ENCODE results near the gene NOP10. TPM values are rescaled to one million over a fixed set of nuclear protein-coding genes. Genes with fewer than 3 reads are reported as not detected.
A peak's percentile ranks its signal among the peaks of the same experiment; 100 is the strongest.

Gene NOP10
- total and polyA plus RNA-seq, 2 of the 13 experiments (the other 11 are each of a cell fraction or from before 2014, with no cell fraction given): 239 to 369 TPM

DNA sequence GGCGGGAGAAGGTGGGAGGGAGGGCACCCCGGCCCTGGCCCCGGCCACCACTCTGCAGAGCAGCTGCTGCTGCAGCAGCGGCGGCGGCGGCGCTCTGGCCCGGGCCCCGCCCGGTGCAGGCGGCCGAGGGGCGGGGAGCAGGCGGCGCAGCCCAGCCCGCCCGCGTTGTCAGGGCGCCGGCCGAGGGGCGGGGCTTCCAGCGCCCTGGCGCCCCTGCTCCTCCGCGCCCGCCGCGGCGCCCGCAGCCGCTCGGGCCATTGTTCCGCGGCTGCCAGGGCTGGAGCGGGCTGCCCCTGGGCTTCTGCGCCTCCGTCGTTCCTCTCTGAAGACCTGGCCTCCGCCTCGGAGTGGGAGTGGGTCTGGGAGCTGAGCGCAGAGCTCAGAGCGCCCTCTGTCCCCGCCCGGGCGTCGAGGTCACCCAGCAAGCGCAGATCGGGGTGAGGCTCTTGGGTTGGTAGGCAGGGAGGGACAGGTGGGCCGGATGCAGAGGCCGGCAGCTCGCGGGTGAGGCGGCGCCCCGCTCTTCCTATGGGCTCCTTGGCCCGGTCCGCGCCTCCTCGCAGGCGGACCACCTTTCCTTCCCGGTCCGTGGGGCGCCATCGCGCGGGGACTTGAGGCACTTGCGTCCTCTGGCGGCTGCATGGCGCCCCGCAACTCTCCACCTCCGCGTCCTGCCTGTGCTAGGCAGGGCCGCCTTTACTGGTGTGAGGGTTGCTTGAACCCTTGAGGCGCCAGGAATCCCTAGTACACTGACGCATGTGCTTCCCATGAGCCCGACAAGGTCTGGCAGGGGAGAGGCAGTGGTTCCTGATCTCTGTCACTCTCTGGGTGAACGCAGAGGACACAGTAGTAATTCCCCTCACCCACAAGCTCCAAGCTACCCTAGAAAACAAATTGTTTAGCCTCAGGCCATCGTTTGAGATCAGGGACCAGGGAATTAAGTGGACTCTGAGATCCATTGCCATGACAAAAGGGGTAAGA lies 24.5 kb upstream of the NOP10 start, which contains the start of gene LPCAT4 (continued):
- TF ChIP-seq ZNF589 (CRISPR knock-in tag; conservative IDR thresholded peaks at IDR 0.05): peak; percentile 86; the same call in 1 of the 2 replicates
- no peak for TF ChIP-seq PHB2 (IDR thresholded peaks at IDR 0.05; ENCODE audit: partially characterized antibody)
- TF ChIP-seq ZNF335 (CRISPR knock-in tag; IDR thresholded peaks at IDR 0.05): peak; percentile 35; the same call in 1 of the 2 replicates
- TF ChIP-seq, protein P1, sequence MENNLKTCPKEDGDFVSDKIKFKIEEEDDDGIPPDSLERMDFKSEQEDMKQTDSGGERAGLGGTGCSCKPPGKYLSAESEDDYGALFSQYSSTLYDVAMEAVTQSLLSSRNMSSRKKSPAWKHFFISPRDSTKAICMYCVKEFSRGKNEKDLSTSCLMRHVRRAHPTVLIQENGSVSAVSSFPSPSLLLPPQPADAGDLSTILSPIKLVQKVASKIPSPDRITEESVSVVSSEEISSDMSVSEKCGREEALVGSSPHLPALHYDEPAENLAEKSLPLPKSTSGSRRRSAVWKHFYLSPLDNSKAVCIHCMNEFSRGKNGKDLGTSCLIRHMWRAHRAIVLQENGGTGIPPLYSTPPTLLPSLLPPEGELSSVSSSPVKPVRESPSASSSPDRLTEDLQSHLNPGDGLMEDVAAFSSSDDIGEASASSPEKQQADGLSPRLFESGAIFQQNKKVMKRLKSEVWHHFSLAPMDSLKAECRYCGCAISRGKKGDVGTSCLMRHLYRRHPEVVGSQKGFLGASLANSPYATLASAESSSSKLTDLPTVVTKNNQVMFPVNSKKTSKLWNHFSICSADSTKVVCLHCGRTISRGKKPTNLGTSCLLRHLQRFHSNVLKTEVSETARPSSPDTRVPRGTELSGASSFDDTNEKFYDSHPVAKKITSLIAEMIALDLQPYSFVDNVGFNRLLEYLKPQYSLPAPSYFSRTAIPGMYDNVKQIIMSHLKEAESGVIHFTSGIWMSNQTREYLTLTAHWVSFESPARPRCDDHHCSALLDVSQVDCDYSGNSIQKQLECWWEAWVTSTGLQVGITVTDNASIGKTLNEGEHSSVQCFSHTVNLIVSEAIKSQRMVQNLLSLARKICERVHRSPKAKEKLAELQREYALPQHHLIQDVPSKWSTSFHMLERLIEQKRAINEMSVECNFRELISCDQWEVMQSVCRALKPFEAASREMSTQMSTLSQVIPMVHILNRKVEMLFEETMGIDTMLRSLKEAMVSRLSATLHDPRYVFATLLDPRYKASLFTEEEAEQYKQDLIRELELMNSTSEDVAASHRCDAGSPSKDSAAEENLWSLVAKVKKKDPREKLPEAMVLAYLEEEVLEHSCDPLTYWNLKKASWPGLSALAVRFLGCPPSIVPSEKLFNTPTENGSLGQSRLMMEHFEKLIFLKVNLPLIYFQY (CRISPR knock-in tag; IDR thresholded peaks at IDR 0.05; ENCODE audit: borderline replicate concordance): peak; percentile 80; the same call in 1 of the 2 replicates
- TF ChIP-seq GABPA (IDR thresholded peaks at IDR 0.05; ENCODE audit: low read depth, low read length): no peak
- 0 out of 2 replicates have a peak, but pooled peaks have one; percentile 41 for TF ChIP-seq GABPA (CRISPR knock-in tag; IDR thresholded peaks at IDR 0.05; ENCODE audit: low read depth)
- no peak for TF ChIP-seq MBD4 (IDR thresholded peaks at IDR 0.05; ENCODE audit: borderline replicate concordance, low read length)
- 0 out of 2 replicates have a peak, but pooled peaks have one; percentile 58 for TF ChIP-seq SMAD1 (CRISPR knock-in tag; IDR thresholded peaks at IDR 0.05; ENCODE audit: borderline replicate concordance, low read depth)
- TF ChIP-seq ZZZ3 (CRISPR knock-in tag; IDR thresholded peaks at IDR 0.05; ENCODE audit: borderline replicate concordance): no peak
- TF ChIP-seq ATF1 (CRISPR knock-in tag; IDR thresholded peaks at IDR 0.05): no peak
- no peak for TF ChIP-seq ZNF678 (CRISPR knock-in tag; IDR thresholded peaks at IDR 0.05)
- TF ChIP-seq ZNF546 (CRISPR knock-in tag; conservative IDR thresholded peaks at IDR 0.05): peak; percentile 88; the same call in 1 of the 2 replicates
- peak; percentile 62 for TF ChIP-seq HNRNPLL (IDR thresholded peaks at IDR 0.05; ENCODE audit: low read depth, low read length, poor library complexity, severe bottlenecking)
- no peak for TF ChIP-seq ZNF841 (CRISPR knock-in tag; IDR thresholded peaks at IDR 0.05; ENCODE audit: borderline replicate concordance)
- TF ChIP-seq, protein P2, sequence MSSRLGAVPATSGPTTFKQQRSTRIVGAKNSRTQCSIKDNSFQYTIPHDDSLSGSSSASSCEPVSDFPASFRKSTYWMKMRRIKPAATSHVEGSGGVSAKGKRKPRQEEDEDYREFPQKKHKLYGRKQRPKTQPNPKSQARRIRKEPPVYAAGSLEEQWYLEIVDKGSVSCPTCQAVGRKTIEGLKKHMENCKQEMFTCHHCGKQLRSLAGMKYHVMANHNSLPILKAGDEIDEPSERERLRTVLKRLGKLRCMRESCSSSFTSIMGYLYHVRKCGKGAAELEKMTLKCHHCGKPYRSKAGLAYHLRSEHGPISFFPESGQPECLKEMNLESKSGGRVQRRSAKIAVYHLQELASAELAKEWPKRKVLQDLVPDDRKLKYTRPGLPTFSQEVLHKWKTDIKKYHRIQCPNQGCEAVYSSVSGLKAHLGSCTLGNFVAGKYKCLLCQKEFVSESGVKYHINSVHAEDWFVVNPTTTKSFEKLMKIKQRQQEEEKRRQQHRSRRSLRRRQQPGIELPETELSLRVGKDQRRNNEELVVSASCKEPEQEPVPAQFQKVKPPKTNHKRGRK (CRISPR knock-in tag; IDR thresholded peaks at IDR 0.05): no peak
- TF ChIP-seq ZMYM4 (CRISPR knock-in tag; IDR thresholded peaks at IDR 0.05): peak; percentile 71
- peak; percentile 80 for TF ChIP-seq GATAD2A (CRISPR knock-in tag; IDR thresholded peaks at IDR 0.05)
- peak; percentile 67 for TF ChIP-seq ZNF883 (CRISPR knock-in tag; IDR thresholded peaks at IDR 0.05; ENCODE audit: not compliant biosample characterization)
- no peak for TF ChIP-seq CREBL2 (CRISPR knock-in tag; IDR thresholded peaks at IDR 0.05; ENCODE audit: borderline replicate concordance)
- no peak for TF ChIP-seq ZNF850 (CRISPR knock-in tag; conservative IDR thresholded peaks at IDR 0.05)
- TF ChIP-seq, protein P3, sequence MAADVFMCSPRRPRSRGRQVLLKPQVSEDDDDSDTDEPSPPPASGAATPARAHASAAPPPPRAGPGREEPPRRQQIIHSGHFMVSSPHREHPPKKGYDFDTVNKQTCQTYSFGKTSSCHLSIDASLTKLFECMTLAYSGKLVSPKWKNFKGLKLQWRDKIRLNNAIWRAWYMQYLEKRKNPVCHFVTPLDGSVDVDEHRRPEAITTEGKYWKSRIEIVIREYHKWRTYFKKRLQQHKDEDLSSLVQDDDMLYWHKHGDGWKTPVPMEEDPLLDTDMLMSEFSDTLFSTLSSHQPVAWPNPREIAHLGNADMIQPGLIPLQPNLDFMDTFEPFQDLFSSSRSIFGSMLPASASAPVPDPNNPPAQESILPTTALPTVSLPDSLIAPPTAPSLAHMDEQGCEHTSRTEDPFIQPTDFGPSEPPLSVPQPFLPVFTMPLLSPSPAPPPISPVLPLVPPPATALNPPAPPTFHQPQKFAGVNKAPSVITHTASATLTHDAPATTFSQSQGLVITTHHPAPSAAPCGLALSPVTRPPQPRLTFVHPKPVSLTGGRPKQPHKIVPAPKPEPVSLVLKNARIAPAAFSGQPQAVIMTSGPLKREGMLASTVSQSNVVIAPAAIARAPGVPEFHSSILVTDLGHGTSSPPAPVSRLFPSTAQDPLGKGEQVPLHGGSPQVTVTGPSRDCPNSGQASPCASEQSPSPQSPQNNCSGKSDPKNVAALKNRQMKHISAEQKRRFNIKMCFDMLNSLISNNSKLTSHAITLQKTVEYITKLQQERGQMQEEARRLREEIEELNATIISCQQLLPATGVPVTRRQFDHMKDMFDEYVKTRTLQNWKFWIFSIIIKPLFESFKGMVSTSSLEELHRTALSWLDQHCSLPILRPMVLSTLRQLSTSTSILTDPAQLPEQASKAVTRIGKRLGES (CRISPR knock-in tag; IDR thresholded peaks at IDR 0.05; ENCODE audit: borderline replicate concordance): no peak
